A549 (cell line): Measurements from ENCODE around the gene FOSL1. TPM values are rescaled to one million over a fixed set of nuclear protein-coding genes. Genes with fewer than 3 reads are reported as not detected.

ENCODE experiments used
- ATAC-seq, 2 experiments: fragments of 200-7000 bp in 1 of 2; fragments of >200 bp in 1 of 2; cut with Nextera tagmentation in 1 of 2; cut with Tn5 transposase in 1 of 2; 3 replicates each; pipeline versions ENCODE4 v1.8.0 to v1.9.1; 2018 to 2020; ENCODE audit warnings: mild to moderate bottlenecking in 1 of 2, moderate library complexity in 1 of 2
- CTCF ChIA-PET: fragments of 300-600 bp; sonication (Branson Sonifier 250); formaldehyde crosslinking; extraction: SDS; loops from one replicate; lab custom pipeline; 2021; ENCODE audit warnings: antibody characterized with exemption, inconsistent platforms; lab: Yijun Ruan, JAX
- POLR2A ChIA-PET: fragments of 350-600 bp; formaldehyde crosslinking; extraction: SDS; loops from one replicate; lab custom pipeline; 2021; ENCODE audit warnings: antibody characterized with exemption, inconsistent platforms; lab: Yijun Ruan, JAX
- DNase-seq, 2 experiments: peaks; one replicate each; pipeline versions ENCODE4 v3.0.0 to v3.0.0-alpha.2; 2011 to 2016; ENCODE audit warnings: low read depth in 1 of 2, low spot score in 1 of 2
- FAIRE-seq: peaks from 2 replicates; lab custom pipeline; 2011; peaks lifted over from hg19 to GRCh38; lab: Jason Lieb, UNC
- H3K27ac ChIP-seq, 2 experiments: fragments of >200 bp; sonication (Bioruptor Twin); formaldehyde crosslinking; 3 replicates each; pipeline ENCODE4 v1.5.1; 2016 to 2017
- H3K4me1 ChIP-seq: fragments of >200 bp; sonication (Bioruptor Twin); formaldehyde crosslinking; 3 replicates; pipeline ENCODE4 v1.6.1; 2016
- H3K4me2 ChIP-seq: fragments of >200 bp; sonication (Bioruptor Twin); formaldehyde crosslinking; 3 replicates; pipeline ENCODE4 v1.6.1; 2016
- H3K4me3 ChIP-seq: fragments of >200 bp; sonication (Bioruptor Twin); formaldehyde crosslinking; 3 replicates; pipeline ENCODE4 v1.5.1; 2016
- H3K9me3 ChIP-seq: fragments of >200 bp; sonication (Bioruptor Twin); formaldehyde crosslinking; 3 replicates; pipeline ENCODE4 v1.6.1; 2016
- BCL3 ChIP-seq: fragments of >200 bp; sonication (Bioruptor Twin); formaldehyde crosslinking; IDR thresholded peaks from 3 replicates; pipeline ENCODE4 v1.6.1; 2016
- BHLHE40 ChIP-seq: IDR thresholded peaks from 2 replicates; pipeline ENCODE4 v1.6.1; 2012; ENCODE audit warnings: low read depth, low read length, inconsistent platforms
- CBX8 ChIP-seq: fragments of 200-600 bp; sonication (generic); IDR thresholded peaks from 2 replicates; pipeline ENCODE4 v1.6.1; 2016
- CHD2 ChIP-seq: fragments of 150-350 bp; IDR thresholded peaks from 2 replicates; pipeline ENCODE4 v1.6.1; 2014; ENCODE audit warnings: low read length; ENCODE audit not compliant: partially characterized antibody
- EHF ChIP-seq: fragments of 250-450 bp; sonication (Bioruptor Pico); IDR thresholded peaks from 2 replicates; pipeline ENCODE4 v1.5.0; 2020; ENCODE audit warnings: mild to moderate bottlenecking
- FOSB ChIP-seq: fragments of 250-450 bp; sonication (Bioruptor Pico); IDR thresholded peaks from 2 replicates; pipeline ENCODE4 v1.5.0; 2020; ENCODE audit warnings: mild to moderate bottlenecking, moderate library complexity
- FOSL2 ChIP-seq, 2 experiments: fragments of 450-650 bp in 1 of 2; fragments of >200 bp in 1 of 2; sonication (Bioruptor Twin) in 1 of 2; formaldehyde crosslinking; IDR thresholded peaks; 2 replicates each; pipeline versions ENCODE4 v1.5.0 to v1.6.1; 2016 to 2020; ENCODE audit warnings: mild to moderate bottlenecking in 1 of 2, moderate library complexity in 1 of 2
- FOXS1 ChIP-seq: fragments of 250-450 bp; sonication (Bioruptor Pico); IDR thresholded peaks from 2 replicates; pipeline ENCODE4 v1.5.0; 2020; ENCODE audit warnings: mild to moderate bottlenecking, moderate library complexity
- GATA3 ChIP-seq: IDR thresholded peaks from 2 replicates; pipeline ENCODE4 v1.6.1; 2012; ENCODE audit warnings: borderline replicate concordance
- HES2 ChIP-seq: fragments of >200 bp; sonication (Bioruptor Twin); formaldehyde crosslinking; IDR thresholded peaks from 2 replicates; pipeline ENCODE4 v1.6.1; 2016
- HEYL ChIP-seq: fragments of 250-450 bp; sonication (Bioruptor Pico); IDR thresholded peaks from 2 replicates; pipeline ENCODE4 v1.8.0; 2021; ENCODE audit warnings: mild to moderate bottlenecking, moderate library complexity
- HOXA7 ChIP-seq: fragments of 250-450 bp; sonication (Bioruptor Pico); IDR thresholded peaks from 2 replicates; pipeline ENCODE4 v1.5.0; 2020; ENCODE audit warnings: mild to moderate bottlenecking, moderate library complexity
- JUNB ChIP-seq: fragments of >200 bp; sonication (Bioruptor Twin); formaldehyde crosslinking; IDR thresholded peaks from 2 replicates; pipeline ENCODE4 v1.6.1; 2016
- MAX ChIP-seq: IDR thresholded peaks from 2 replicates; pipeline ENCODE4 v1.6.1; 2012
- NPAS2 ChIP-seq: fragments of 250-450 bp; sonication (Bioruptor Pico); IDR thresholded peaks from 2 replicates; pipeline ENCODE4 v1.8.0; 2022; ENCODE audit warnings: mild to moderate bottlenecking, moderate library complexity, borderline replicate concordance
- NR3C1 ChIP-seq: fragments of >200 bp; sonication (Bioruptor Twin); formaldehyde crosslinking; IDR thresholded peaks from 3 replicates; pipeline ENCODE4 v1.6.1; 2017
- RFX5 ChIP-seq: fragments of 450-650 bp; IDR thresholded peaks from 2 replicates; pipeline ENCODE4 v1.7.1; 2014; ENCODE audit warnings: antibody characterized with exemption, mild to moderate bottlenecking, moderate library complexity
- RNF2 ChIP-seq: fragments of 200-600 bp; sonication (generic); IDR thresholded peaks from 2 replicates; pipeline ENCODE4 v1.6.1; 2016; ENCODE audit warnings: low read depth, mild to moderate bottlenecking, antibody characterized with exemption, moderate library complexity, borderline replicate concordance
- USF2 ChIP-seq: fragments of 450-650 bp; IDR thresholded peaks from 2 replicates; pipeline ENCODE4 v1.6.1; 2014; ENCODE audit warnings: antibody characterized with exemption
- WGBS: methylation state at CpG from one replicate; pipeline ENCODE4 v1.1.6; 2017; ENCODE audit errors: missing lambda C conversion rate; 5-methylcytosine and 5-hydroxymethylcytosine counted together
- polyA plus RNA-seq, 4 experiments: library from polyadenylated mRNA; depleted of rRNA in 3 of 4; stranded (reverse); fragments of >200 nt; fragmentation: RNase III in 1 of 4; extraction: RNeasy Plus Mini Kit Qiagen cat#74134 plus additional on column Dnase treatment in 1 of 4; gene quantifications; 2 replicates in 3 of 4; 3 replicates in 1 of 4; pipeline ENCODE4 v1.2.3, GENCODE V29; 2011 to 2017
- TF ChIP-seq, protein P1 (sequence below): IDR thresholded peaks from 2 replicates; pipeline ENCODE4 v1.6.1; 2012
- TF ChIP-seq, protein P2 (sequence below): fragments of >200 bp; sonication (Bioruptor Twin); formaldehyde crosslinking; IDR thresholded peaks from 3 replicates; pipeline ENCODE4 v1.5.1; 2016

FOSL1 gene
- polyA plus RNA-seq, 2 of the 4 experiments (the other 2 are of a cell fraction): 6.7 to 24.1 TPM

GRCh38 chr11:65884716-65885092 is 15.5 kb downstream of the FOSL1 start (continued):
- TF ChIP-seq USF2 (no peak), JUNB (no peak), BCL3 (no peak)
- TF ChIP-seq, all 56 proteins: peak for 5

DNA sequence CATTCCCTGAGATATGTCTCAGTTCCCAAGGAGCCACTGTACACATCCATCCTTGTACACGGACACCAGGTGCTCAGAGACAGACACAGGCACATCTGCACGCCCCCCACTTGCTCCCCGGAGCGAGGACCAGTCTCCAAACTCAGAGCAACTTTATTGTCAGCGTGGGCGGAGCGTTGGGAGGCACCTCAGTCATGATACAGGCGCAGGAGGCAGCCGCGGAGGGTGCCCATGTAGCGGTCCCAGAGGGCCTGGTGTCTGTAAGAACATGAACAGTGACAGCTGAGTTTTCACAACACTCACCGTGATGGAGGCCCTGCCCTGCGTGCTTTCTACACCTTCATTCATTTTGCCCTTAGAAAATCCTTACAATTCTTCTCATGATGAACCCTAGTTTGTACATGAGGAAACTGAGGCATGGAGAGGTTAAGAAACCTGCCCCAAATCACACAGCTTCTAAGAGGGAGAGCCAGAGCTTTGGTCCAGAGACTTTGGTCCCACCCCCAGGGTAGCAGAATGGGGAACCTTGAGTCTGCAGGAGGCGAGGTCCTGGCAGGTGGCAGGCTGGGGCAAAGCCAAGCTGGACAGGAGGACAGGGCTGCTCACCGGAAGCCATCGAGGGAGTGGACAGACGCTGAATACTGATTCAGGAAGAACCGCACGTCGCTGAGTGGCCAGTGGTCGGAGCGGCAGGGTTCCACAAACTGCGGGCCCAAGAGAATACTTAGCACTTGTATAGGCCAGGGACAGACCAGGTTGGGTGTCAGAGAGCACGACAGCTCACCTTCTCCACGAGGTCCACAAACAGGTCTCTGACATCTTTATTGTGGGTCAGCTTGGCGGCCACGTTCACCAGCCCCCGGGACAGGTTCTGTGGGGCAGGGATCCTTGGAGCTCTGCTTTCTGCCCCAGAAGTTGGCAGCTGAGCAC is 16.1 kb downstream of the FOSL1 start:
- ChIA-PET POLR2A (interaction anchor here (1.1 to 1.6 kb wide), 5 partner anchors 12 to 172 kb away, joined by 3 to 9 read pairs (median 4); partner anchors contain the start of gene FOSL1), CTCF (interaction anchor here (0.6 to 20.5 kb wide), 62 partner anchors 6 to 368 kb away, joined by 3 to 618 read pairs (median 5); partner anchors contain the start of genes BANF1, C11orf68, CFL1 and CTSW)
- peaks cover 18% of the 10 kb centered on the region for H3K4me1 ChIP-seq
- no peak overlapping the region for H3K4me3 ChIP-seq
- 72% methylated on average over 26 of the region's 28 CpGs for WGBS
- no peak for DNase-seq
- H3K9me3 ChIP-seq: no peaks in the 10 kb centered on the region
- no peak for TF ChIP-seq CHD2
- TF ChIP-seq NR3C1: no peak
- no peak for TF ChIP-seq HEYL (CRISPR knock-in tag)
- TF ChIP-seq GATA3: no peak
- no peak for TF ChIP-seq EHF (CRISPR knock-in tag)
- TF ChIP-seq, protein P1, sequence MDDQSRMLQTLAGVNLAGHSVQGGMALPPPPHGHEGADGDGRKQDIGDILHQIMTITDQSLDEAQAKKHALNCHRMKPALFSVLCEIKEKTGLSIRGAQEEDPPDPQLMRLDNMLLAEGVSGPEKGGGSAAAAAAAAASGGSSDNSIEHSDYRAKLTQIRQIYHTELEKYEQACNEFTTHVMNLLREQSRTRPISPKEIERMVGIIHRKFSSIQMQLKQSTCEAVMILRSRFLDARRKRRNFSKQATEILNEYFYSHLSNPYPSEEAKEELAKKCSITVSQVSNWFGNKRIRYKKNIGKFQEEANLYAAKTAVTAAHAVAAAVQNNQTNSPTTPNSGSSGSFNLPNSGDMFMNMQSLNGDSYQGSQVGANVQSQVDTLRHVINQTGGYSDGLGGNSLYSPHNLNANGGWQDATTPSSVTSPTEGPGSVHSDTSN: no peak
- no peak for TF ChIP-seq FOSB
- TF ChIP-seq RFX5: no peak
- TF ChIP-seq RNF2: no peak
- TF ChIP-seq FOSL2 (IDR thresholded peaks at IDR 0.05): no peak
- TF ChIP-seq FOSL2 (CRISPR knock-in tag; IDR thresholded peaks at IDR 0.05): no peak
- TF ChIP-seq, protein P2, sequence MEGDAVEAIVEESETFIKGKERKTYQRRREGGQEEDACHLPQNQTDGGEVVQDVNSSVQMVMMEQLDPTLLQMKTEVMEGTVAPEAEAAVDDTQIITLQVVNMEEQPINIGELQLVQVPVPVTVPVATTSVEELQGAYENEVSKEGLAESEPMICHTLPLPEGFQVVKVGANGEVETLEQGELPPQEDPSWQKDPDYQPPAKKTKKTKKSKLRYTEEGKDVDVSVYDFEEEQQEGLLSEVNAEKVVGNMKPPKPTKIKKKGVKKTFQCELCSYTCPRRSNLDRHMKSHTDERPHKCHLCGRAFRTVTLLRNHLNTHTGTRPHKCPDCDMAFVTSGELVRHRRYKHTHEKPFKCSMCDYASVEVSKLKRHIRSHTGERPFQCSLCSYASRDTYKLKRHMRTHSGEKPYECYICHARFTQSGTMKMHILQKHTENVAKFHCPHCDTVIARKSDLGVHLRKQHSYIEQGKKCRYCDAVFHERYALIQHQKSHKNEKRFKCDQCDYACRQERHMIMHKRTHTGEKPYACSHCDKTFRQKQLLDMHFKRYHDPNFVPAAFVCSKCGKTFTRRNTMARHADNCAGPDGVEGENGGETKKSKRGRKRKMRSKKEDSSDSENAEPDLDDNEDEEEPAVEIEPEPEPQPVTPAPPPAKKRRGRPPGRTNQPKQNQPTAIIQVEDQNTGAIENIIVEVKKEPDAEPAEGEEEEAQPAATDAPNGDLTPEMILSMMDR: no peak
- TF ChIP-seq HES2: no peak
- TF ChIP-seq NPAS2: no peak
- TF ChIP-seq FOXS1 (CRISPR knock-in tag): no peak
- no peak for TF ChIP-seq MAX
- no peak for TF ChIP-seq HOXA7 (CRISPR knock-in tag)
- no peak for TF ChIP-seq BHLHE40
- no peak for TF ChIP-seq CBX8
- TF ChIP-seq, all 56 proteins: peak for 0
- H3K4me2 ChIP-seq: no peak overlapping the region
- FAIRE-seq (no peak), ATAC-seq (no peak)
- no peak overlapping the region for H3K27ac ChIP-seq
